ENCODE data around the gene NCOR2. TPM values are rescaled to one million over a fixed set of nuclear protein-coding genes. Genes with fewer than 3 reads are reported as not detected.
A peak's percentile ranks its signal among the peaks of the same experiment; 100 is the strongest.

NCOR2 gene
- polyA plus RNA-seq (ENCODE audit: low read depth in 6 of 6), result 10 to 100 TPM in 1 of 6 donors, 1 to 10 TPM in 5; 2.4 to 15.8 (median 4.0) TPM

DNA sequence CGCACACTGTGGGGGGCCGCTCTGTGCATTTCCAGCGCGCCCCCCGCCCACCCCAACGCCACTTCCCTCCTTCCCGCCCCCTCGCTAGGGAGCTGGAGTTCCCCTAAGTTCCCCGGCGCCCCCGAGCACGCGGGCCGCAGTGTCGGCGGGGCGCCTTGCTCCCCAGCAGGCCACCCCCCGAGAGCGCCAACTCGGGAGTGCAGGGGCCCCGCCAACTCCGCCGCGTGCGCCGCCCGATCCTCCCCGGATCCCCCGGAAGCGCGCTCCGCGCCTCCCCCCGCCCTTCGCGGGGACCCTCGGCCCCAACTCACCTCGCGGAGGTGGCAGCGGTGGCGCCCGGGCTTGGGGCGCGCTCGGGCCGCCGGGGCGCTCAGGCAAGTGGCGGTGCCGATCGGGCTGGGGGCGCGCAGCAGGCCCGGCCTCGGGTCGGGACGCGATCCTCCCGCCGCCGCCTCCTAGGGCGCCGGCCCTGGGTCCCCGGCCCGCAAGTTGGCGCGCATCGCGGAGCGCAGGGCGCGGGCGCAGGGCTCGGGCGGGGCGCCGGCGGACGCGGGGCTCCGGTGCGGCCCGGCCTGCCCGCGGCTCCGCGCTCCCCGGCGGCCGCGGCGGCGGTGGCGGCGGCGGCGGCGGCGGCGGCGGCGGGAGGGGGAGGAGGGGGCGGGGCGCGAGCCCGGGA, at the start of gene NCOR2:
Gene NCOR2 (minus strand): TSS at position 616 of the 676 bp plus-strand sequence. CDS start 72,361 bp downstream, outside the sequence.
- no peaks in the 10 kb centered on the region for H3K27me3 Mint-ChIP-seq
- peaks cover 27 to 47% (median 29%) of the 10 kb centered on the region in 3 donors for H3K4me1 Mint-ChIP-seq
- peak within 1 kb of the TSS; percentile 86 to 92 (median 90) for H3K27ac Mint-ChIP-seq
- H3K4me3 Mint-ChIP-seq, result peak within 1 kb of the TSS; percentile 89 to 97 (median 91)
- ATAC-seq (ENCODE audit: low read depth in 2 of 2), result peak; percentile 38 to 41
- DNase-seq, result peak; percentile 58
- no peaks in the 10 kb centered on the region for H3K36me3 Mint-ChIP-seq
- H3K9me3 Mint-ChIP-seq, result no peaks in the 10 kb centered on the region

GRCh38 chr12:124616394-124617221, 49.2 kb upstream of the NCOR2 start:
- H3K4me3 Mint-ChIP-seq, result no peak overlapping the region
- DNase-seq (no peak), ATAC-seq (ENCODE audit: low read depth in 2 of 2) (no peak)
- peaks cover 7 to 13% (median 9%) of the 10 kb centered on the region in 3 donors for H3K27me3 Mint-ChIP-seq
- H3K36me3 Mint-ChIP-seq, result no peaks in the 10 kb centered on the region
- peaks cover 0 to 7% (median 4%) of the 10 kb centered on the region in 7 donors for H3K9me3 Mint-ChIP-seq
- peaks cover 6 to 10% (median 6%) of the 10 kb centered on the region in 3 donors for H3K4me1 Mint-ChIP-seq
- H3K27ac Mint-ChIP-seq, result peak overlapping the region in 1 of 6 donors; percentile 26

DNA sequence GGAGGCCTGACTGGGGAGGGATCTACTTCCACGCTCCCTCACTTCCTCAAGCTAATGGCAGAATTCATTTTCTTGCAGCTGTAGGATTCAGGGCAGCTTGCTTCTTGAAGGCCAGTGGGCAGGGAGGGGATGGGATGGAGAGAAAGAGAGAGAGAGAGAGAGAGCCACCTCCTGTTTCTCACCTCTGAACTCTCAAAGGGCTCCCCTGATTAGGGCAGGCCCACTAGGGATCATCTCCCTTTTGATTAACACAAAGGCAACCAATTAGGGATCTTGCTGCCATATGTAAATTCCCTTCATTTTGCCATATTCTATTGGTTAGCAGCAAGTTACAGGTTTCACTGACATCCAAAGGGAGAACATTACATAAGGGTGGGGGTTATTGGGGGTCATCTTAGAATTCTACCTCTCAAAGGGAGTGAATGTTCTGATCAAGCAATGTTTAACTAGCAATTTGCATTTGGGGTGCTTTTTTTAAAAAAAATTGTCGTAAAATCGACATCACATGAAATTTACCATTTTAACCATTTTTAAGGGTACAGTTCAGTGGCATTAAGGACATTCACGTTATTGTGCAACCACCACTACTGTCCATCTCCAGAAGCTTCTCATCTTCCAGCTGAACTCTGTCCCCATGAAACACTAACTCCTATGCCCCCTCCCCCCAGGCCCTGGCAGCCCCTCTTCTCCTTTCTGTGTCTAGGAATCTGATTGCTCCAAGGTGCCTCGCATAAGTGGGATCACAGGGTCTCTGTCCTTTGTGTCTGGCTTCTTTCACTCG, 47.3 kb upstream of the NCOR2 start:
- no peak for ATAC-seq (ENCODE audit: low read depth in 2 of 2)
- DNase-seq, result no peak
- peaks cover 0 to 7% (median 4%) of the 10 kb centered on the region in 7 donors for H3K9me3 Mint-ChIP-seq
- H3K36me3 Mint-ChIP-seq, result no peaks in the 10 kb centered on the region
- peaks cover 7 to 13% (median 9%) of the 10 kb centered on the region in 3 donors for H3K27me3 Mint-ChIP-seq
- H3K4me1 Mint-ChIP-seq, result peaks cover 11 to 14% (median 12%) of the 10 kb centered on the region in 3 donors
- peak overlapping the region in 1 of 8 donors; percentile 47 for H3K4me3 Mint-ChIP-seq
- no peak overlapping the region for H3K27ac Mint-ChIP-seq

DNA sequence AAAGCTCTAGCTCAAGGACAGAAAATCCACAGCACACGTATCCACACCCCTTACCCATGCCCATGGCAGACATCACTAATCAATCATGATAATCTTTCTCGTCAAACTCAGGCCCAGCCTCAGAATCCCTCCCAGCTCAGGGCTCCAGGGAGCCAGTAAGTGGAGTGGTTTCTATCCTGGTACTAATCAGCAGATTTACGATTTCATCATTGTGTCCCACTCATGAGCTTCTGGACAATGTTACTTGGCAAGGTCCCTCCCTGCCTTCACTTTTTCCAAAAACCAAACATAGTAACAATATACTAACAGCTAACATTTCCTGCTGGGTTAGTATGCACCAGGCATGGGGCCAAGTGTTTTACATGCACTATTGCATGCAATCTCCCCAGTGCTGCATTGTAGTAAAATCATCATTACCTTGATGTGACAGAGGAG, 45.8 kb upstream of the NCOR2 start:
- no peak for ATAC-seq (ENCODE audit: low read depth in 2 of 2)
- Mint-ChIP-seq H3K4me3 (peak overlapping the region in 1 of 8 donors; percentile 62), H3K9me3 (peaks cover 0 to 5% (median 0%) of the 10 kb centered on the region in 7 donors), H3K27ac (peak overlapping the region in 1 of 6 donors; percentile 34), H3K27me3 (peaks cover under 1 to 16% (median 7%) of the 10 kb centered on the region in 3 donors), H3K4me1 (peaks cover 24 to 29% (median 28%) of the 10 kb centered on the region in 3 donors), H3K36me3 (no peaks in the 10 kb centered on the region)
- DNase-seq, result no peak

DNA sequence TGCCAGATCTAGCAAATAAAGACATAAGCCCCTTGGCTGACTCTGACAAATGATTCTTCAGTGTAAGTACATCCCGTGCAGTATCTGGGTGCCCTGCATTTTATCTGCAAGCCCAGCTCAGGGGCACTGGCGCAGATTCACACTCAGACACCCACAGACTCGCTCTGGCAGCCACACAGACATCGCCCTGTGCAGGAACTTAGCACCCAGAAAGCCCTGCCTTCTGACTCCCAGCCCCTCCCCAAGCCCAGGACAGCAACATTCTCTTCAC, 44.9 kb upstream of the NCOR2 start:
- ATAC-seq (ENCODE audit: low read depth in 2 of 2) (no peak), DNase-seq (no peak)
- H3K9me3 Mint-ChIP-seq, result peaks cover 0 to 5% (median 0%) of the 10 kb centered on the region in 7 donors
- no peak overlapping the region for H3K4me3 Mint-ChIP-seq
- H3K27me3 Mint-ChIP-seq, result peaks cover 0 to 17% (median 9%) of the 10 kb centered on the region in 3 donors
- H3K36me3 Mint-ChIP-seq, result no peaks in the 10 kb centered on the region
- peaks cover 27 to 38% (median 36%) of the 10 kb centered on the region in 3 donors for H3K4me1 Mint-ChIP-seq
- peak overlapping the region in 1 of 6 donors; percentile 85 for H3K27ac Mint-ChIP-seq

- Mint-ChIP-seq H3K36me3 (no peaks in the 10 kb centered on the region), H3K4me1 (peaks cover 23 to 34% (median 34%) of the 10 kb centered on the region in 3 donors), H3K27me3 (peaks cover 0 to 14% (median 9%) of the 10 kb centered on the region in 3 donors), H3K27ac (peak overlapping the region in 1 of 6 donors; percentile 85), H3K4me3 (no peak overlapping the region), H3K9me3 (peaks cover 0 to 5% (median 0%) of the 10 kb centered on the region in 7 donors)
- no peak for DNase-seq
- no peak for ATAC-seq (ENCODE audit: low read depth in 2 of 2)
Measured at GRCh38 chr12:124611559-124612409, 44.4 kb upstream of the NCOR2 start.

DNA sequence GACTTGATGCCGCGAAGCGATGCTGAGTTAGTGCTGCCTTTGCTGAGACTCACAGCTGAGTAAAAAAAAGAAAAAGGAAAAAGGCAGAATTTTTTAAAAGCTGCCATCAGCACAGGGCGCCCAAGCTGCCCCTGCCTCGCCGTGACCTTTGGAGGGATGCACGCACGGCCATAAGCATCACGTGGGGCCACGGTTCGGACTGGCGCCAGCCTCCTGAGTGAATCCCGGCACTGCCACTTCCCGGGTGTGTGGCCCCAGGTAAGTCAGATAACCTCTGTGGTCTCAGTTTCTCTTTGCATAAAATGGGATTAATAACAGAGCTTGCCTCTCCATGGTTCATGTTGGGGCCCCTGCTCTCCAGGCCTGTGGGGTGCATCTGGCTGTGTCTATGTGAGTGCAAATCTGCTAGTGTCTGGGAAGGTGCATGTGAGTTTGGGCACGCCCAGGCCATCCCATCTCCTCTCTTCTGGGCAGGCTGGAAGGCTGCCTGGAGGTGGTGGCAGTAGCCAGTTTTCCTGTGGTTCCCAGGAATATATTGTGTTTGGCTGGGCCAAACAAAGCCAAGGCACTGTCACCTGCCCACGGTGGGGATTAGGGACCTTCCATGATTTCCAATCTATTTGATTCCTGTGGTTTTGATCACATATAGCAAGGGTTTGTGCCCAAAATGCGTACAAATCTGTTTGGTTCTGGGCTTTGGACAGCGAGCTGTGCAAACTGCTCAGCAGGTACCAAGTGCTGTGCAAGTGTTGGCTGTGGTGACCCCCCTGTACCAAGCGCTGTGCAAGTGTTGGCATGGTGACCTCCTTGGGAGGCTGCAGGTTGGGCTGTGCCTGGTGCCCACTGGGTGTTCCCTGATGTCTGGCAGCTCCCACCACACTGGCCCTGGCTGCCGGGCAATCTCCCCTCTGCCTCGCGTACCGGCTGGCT, 43.5 kb upstream of the NCOR2 start:
- DNase-seq (no peak), ATAC-seq (ENCODE audit: low read depth in 2 of 2) (no peak)
- Mint-ChIP-seq H3K4me3 (no peak overlapping the region), H3K27ac (no peak overlapping the region), H3K4me1 (peaks cover 24 to 33% (median 30%) of the 10 kb centered on the region in 3 donors), H3K36me3 (no peaks in the 10 kb centered on the region), H3K9me3 (peaks cover 0 to 5% (median 0%) of the 10 kb centered on the region in 7 donors), H3K27me3 (peaks cover 4 to 13% (median 9%) of the 10 kb centered on the region in 3 donors)

GRCh38 chr12:124610021-124610612, 42.7 kb upstream of the NCOR2 start:
- H3K36me3 Mint-ChIP-seq, result no peaks in the 10 kb centered on the region
- H3K4me3 Mint-ChIP-seq, result peak overlapping the region in 4 of 8 donors; percentile 10 to 82 (median 57)
- peak; percentile 27 to 35 for ATAC-seq (ENCODE audit: low read depth in 2 of 2)

GRCh38 chr12:124609041-124609989, 41.9 kb upstream of the NCOR2 start:
- H3K36me3 Mint-ChIP-seq, result no peaks in the 10 kb centered on the region
- peaks cover 0 to 5% (median 0%) of the 10 kb centered on the region in 7 donors for H3K9me3 Mint-ChIP-seq
- peak overlapping the region; percentile 37 to 90 (median 76) for H3K4me3 Mint-ChIP-seq
- DNase-seq (peak; percentile 63), ATAC-seq (ENCODE audit: low read depth in 2 of 2) (peak; percentile 86 to 91)
- H3K27ac Mint-ChIP-seq, result peak overlapping the region in 5 of 6 donors; percentile 34 to 93 (median 60)
- H3K27me3 Mint-ChIP-seq, result peaks cover 9 to 29% (median 13%) of the 10 kb centered on the region in 3 donors
- H3K4me1 Mint-ChIP-seq, result peaks cover 26 to 33% (median 30%) of the 10 kb centered on the region in 3 donors

More at GRCh38 chr12:124610021-124610612, 42.7 kb upstream of the NCOR2 start:
- DNase-seq, result no peak
- H3K27me3 Mint-ChIP-seq, result peaks cover 9 to 21% (median 11%) of the 10 kb centered on the region in 3 donors
- H3K4me1 Mint-ChIP-seq, result peaks cover 26 to 33% (median 30%) of the 10 kb centered on the region in 3 donors
- H3K27ac Mint-ChIP-seq, result peak overlapping the region in 3 of 6 donors; percentile 7 to 51 (median 42)
- H3K9me3 Mint-ChIP-seq, result peaks cover 0 to 5% (median 0%) of the 10 kb centered on the region in 7 donors

DNA sequence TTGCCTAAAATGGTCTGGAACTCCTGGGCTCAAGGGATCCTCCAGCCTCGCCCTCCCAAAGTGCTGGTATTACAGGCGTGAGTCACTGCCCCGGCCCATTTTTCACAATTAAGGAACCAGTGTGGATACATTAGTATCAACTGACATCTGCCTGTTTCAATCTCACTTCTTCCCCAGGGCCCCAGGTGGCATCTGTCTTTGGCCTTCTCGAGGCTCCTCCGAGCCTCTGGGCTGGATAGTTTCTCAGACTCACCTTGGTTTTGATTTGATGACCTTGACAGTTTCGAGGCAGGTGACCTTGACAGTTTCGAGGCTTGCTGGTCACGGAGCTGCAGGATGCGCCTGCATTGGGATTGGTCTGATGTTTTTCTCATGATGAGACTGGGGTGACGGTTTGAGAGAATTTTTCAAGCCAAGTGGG, 41.0 kb upstream of the NCOR2 start:
- H3K9me3 Mint-ChIP-seq, result peaks cover 0 to 5% (median 0%) of the 10 kb centered on the region in 7 donors
- DNase-seq (peak; percentile 15), ATAC-seq (ENCODE audit: low read depth in 2 of 2) (peak; percentile 34 to 49)
- peaks cover 9 to 31% (median 13%) of the 10 kb centered on the region in 3 donors for H3K27me3 Mint-ChIP-seq
- peak overlapping the region in 4 of 6 donors; percentile 16 to 93 (median 65) for H3K27ac Mint-ChIP-seq
- peak overlapping the region; percentile 0 to 90 (median 76) for H3K4me3 Mint-ChIP-seq
- peaks cover 26 to 33% (median 30%) of the 10 kb centered on the region in 3 donors for H3K4me1 Mint-ChIP-seq
- H3K36me3 Mint-ChIP-seq, result no peaks in the 10 kb centered on the region
